K562 (cell line): ENCODE results near the gene THG1L. TPM values are rescaled to one million over a fixed set of nuclear protein-coding genes. Genes with fewer than 3 reads are reported as not detected.

Experiments used
- CHD1 ChIP-seq: fragments of 200-600 bp; sonication (generic); IDR thresholded peaks from one replicate; pipeline ENCODE4 v1.6.1; 2012; ENCODE audit warnings: mild to moderate bottlenecking, moderate library complexity, low read length, inconsistent platforms
- ELK1 ChIP-seq: sonication (generic); formaldehyde crosslinking; IDR thresholded peaks from 2 replicates; pipeline ENCODE4 v1.8.1; 2022; ENCODE audit warnings: missing genetic modification reagents
- FOSL1 ChIP-seq: fragments of 200-800 bp; sonication (Bioruptor generic); conservative IDR thresholded peaks from 2 replicates; pipeline ENCODE4 v1.6.1; 2016; ENCODE audit warnings: missing genetic modification characterization, missing compliant biosample characterization
- KAT7 ChIP-seq: sonication (generic); formaldehyde crosslinking; IDR thresholded peaks from 2 replicates; pipeline ENCODE4 v1.8.0; 2022; ENCODE audit warnings: missing genetic modification reagents, mild to moderate bottlenecking, borderline replicate concordance
- MTA2 ChIP-seq: fragments of 450-650 bp; IDR thresholded peaks from 2 replicates; pipeline ENCODE4 v1.6.1; 2016; ENCODE audit warnings: low read depth
- MTA3 ChIP-seq: fragments of 450-650 bp; formaldehyde crosslinking; IDR thresholded peaks from 2 replicates; pipeline ENCODE4 v1.6.1; 2017; ENCODE audit warnings: mild to moderate bottlenecking, borderline replicate concordance
- PREB ChIP-seq: sonication (generic); formaldehyde crosslinking; IDR thresholded peaks from 2 replicates; pipeline ENCODE4 v1.8.1; 2023; ENCODE audit warnings: mild to moderate bottlenecking, missing genetic modification reagents
- PTRF ChIP-seq: fragments of 450-650 bp; IDR thresholded peaks from 2 replicates; pipeline ENCODE4 v1.6.1; 2016; ENCODE audit warnings: mild to moderate bottlenecking, missing genetic modification characterization, missing compliant biosample characterization
- REST ChIP-seq, 2 experiments: fragments of 450-650 bp; formaldehyde crosslinking in 1 of 2; IDR thresholded peaks; 2 replicates each; pipeline versions ENCODE4 v1.4.0 to v1.6.1; 2014 to 2020; ENCODE audit warnings: mild to moderate bottlenecking in 2 of 2, borderline replicate concordance in 1 of 2, low read depth in 1 of 2
- RFX1 ChIP-seq: fragments of 450-650 bp; IDR thresholded peaks from 2 replicates; pipeline ENCODE4 v1.6.1; 2016; ENCODE audit warnings: mild to moderate bottlenecking, moderate library complexity
- SREBF2 ChIP-seq: sonication (generic); formaldehyde crosslinking; IDR thresholded peaks from 2 replicates; pipeline ENCODE4 v1.4.0; 2020; ENCODE audit warnings: mild to moderate bottlenecking, missing genetic modification reagents
- UBTF ChIP-seq, 2 experiments: IDR thresholded peaks; 2 replicates each; pipeline ENCODE4 v1.6.1; 2012; ENCODE audit warnings: improper control_type of control experiment in 2 of 2, low read depth in 2 of 2, low read length in 2 of 2, borderline replicate concordance in 1 of 2
- XRCC4 ChIP-seq: IDR thresholded peaks from one replicate; pipeline ENCODE4 v1.6.1; 2011; ENCODE audit not compliant: insufficient read depth, insufficient read length; ENCODE audit errors: extremely low read depth
- ZNF785 ChIP-seq: fragments of 250-450 bp; sonication (Bioruptor Pico); IDR thresholded peaks from 2 replicates; pipeline ENCODE4 v1.4.0; 2020; ENCODE audit warnings: mild to moderate bottlenecking
- polyA plus RNA-seq, 8 experiments: library from polyadenylated mRNA; depleted of rRNA in 4 of 8; stranded (reverse) in 5 of 8; unstranded in 3 of 8; fragments of >200 nt; fragmentation: Nextera tagmentation in 2 of 8; fragmentation: Illumina TruSeq in 1 of 8; extraction: Ambion mirVana in 2 of 8; extraction: Trizol in 1 of 8; gene quantifications; 2 replicates each; pipeline versions ENCODE4 v1.2.1 to v1.2.3, GENCODE V29; 2011 to 2014; ENCODE audit warnings: inconsistent platforms in 1 of 8, missing spikeins in 1 of 8
- total RNA-seq, 7 experiments: library from RNA; depleted of rRNA in 6 of 7; stranded (reverse); fragments of >200 nt in 6 of 7; fragmentation: Illumina TruSeq in 2 of 7; extraction: Trizol in 2 of 7; gene quantifications; 2 replicates each; pipeline versions ENCODE4 v1.2.1 to v1.2.3, GENCODE V29; 2011 to 2021; ENCODE audit warnings: low replicate concordance in 1 of 7

Gene THG1L
- total and polyA plus RNA-seq, 9 of the 15 experiments (the other 6 are each of a cell fraction or from before 2014, with no cell fraction given), result 21.8 to 40.7 (median 28.0) TPM

GRCh38 chr5:157743163-157744050, 12.2 kb downstream of the THG1L start, which contains the start of gene LSM11 (continued):
- TF ChIP-seq ELK1 (CRISPR knock-in tag) (no peak), MTA3 (no peak), PREB (CRISPR knock-in tag) (no peak), REST (IDR thresholded peaks at IDR 0.05; ENCODE audit: borderline replicate concordance) (peak; percentile 86), REST (CRISPR knock-in tag; IDR thresholded peaks at IDR 0.05; ENCODE audit: low read depth) (0 out of 2 replicates have a peak, but pooled peaks have one; percentile 60), KAT7 (CRISPR knock-in tag) (peak; percentile 62; the same call in 1 of the 2 replicates), CHD1 (no peak), ZNF785 (CRISPR knock-in tag) (no peak), PTRF (tag) (no peak), RFX1 (no peak), MTA2 (no peak), XRCC4 (no peak), UBTF (IDR thresholded peaks at IDR 0.05; ENCODE audit: borderline replicate concordance in 1 of 2, low read depth in 2 of 2, low read length in 2 of 2) (no peak), FOSL1 (no peak), SREBF2 (CRISPR knock-in tag) (no peak)
